Breast epithelium (tissue), 3 donors: Measurements from ENCODE around the gene EPS8L1.

Experiments
- CTCF ChIP-seq, 3 donors: fragments of 450-650 bp; IDR thresholded peaks; one replicate each; pipeline ENCODE4 v1.5.1; 2016 to 2017; ENCODE audit warnings: antibody characterized with exemption in 3 of 3, mild to moderate bottlenecking in 3 of 3, moderate library complexity in 3 of 3
- POLR2A ChIP-seq: fragments of 450-650 bp; IDR thresholded peaks from one replicate; pipeline ENCODE4 v1.6.1; 2016; ENCODE audit warnings: antibody characterized with exemption, mild to moderate bottlenecking, moderate library complexity
- POLR2AphosphoS5 ChIP-seq, 3 donors: sonication (generic); formaldehyde crosslinking; IDR thresholded peaks; one replicate each; pipeline ENCODE4 v1.6.1; 2017; ENCODE audit warnings: antibody characterized with exemption in 3 of 3

- no peak for TF ChIP-seq CTCF (IDR thresholded peaks at IDR 0.05)
- TF ChIP-seq POLR2AphosphoS5 (IDR thresholded peaks at IDR 0.05), result no peak
- no peak for TF ChIP-seq POLR2A
Measured at GRCh38 chr19:55048446-55048845, 27.2 kb upstream of the EPS8L1 start.
